Left ventricle myocardium inferior (tissue), 1 donor: ENCODE measurements around the gene CLEC17A. TPM values are rescaled to one million over a fixed set of nuclear protein-coding genes. Genes with fewer than 3 reads are reported as not detected.
"Not testable (repeated sequence)": the region's sequence is repeated elsewhere in the genome, so short reads cannot be mapped to it uniquely, and the experiment has no call there.

Experiments
- DNase-seq: peaks from one replicate; pipeline ENCODE4 v3.0.0-alpha.2; 2020
- H3K27ac ChIP-seq: fragments of 200-600 bp; replicated peaks from 2 replicates; pipeline ENCODE4 v1.8.0; 2021
- H3K27me3 ChIP-seq: fragments of 200-600 bp; 2 replicates; pipeline ENCODE4 v1.8.0; 2021; ENCODE audit warnings: low read depth
- H3K36me3 ChIP-seq: fragments of 200-600 bp; 2 replicates; pipeline ENCODE4 v1.8.0; 2021
- H3K4me1 ChIP-seq: fragments of 200-600 bp; 2 replicates; pipeline ENCODE4 v1.8.0; 2021
- H3K4me3 ChIP-seq: fragments of 200-600 bp; 2 replicates; pipeline ENCODE4 v1.8.0; 2021; ENCODE audit warnings: mild to moderate bottlenecking, moderate library complexity
- H3K9me3 ChIP-seq: fragments of 200-600 bp; replicated peaks from 2 replicates; pipeline ENCODE4 v1.8.0; 2021
- intact Hi-C: fragments of 100-400 bp; cut with micrococcal nuclease; formaldehyde crosslinking; loops from one replicate; pipeline ENCODE4 v1.11.0; 2022
- total RNA-seq: library from RNA; stranded (reverse); fragmentation: NEBNext Ultra II Directional; extraction: Animal tissue kit (Norgen Biotek cat#: 25700); gene quantifications from one replicate; pipeline ENCODE4 v1.2.1, GENCODE V29; 2021
- TF ChIP-seq, protein P1 (sequence below): fragments of 200-600 bp; IDR thresholded peaks from 2 replicates; pipeline ENCODE4 v1.8.0; 2021; ENCODE audit warnings: antibody characterized with exemption, mild to moderate bottlenecking, borderline replicate concordance
- donor health status: DM: no; HTN: yes; CAD: no; lungs with severe emphysema.

CLEC17A gene
- total RNA-seq, 1 donor from 2014 or later = not detected

DNA sequence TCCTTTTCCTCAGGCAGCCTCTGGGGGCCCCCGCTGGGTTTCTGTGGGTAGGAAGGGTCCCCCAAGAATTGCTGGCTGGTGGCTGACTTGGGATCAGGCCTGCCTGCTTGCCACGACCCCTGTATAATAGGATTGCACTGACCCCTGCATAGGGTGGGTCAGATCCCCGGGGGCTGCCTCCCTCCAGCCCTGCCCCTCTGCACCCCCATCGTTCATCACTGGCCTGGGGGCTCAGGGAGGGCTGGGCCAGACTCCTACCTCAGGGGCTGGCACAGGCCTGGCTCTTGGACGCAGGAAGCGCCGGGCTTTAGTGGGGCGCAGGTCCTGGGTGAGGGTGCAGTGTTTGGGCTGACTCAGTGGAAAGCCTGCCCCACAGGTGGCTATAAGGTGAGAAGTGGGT is 21.6 kb upstream of the CLEC17A start:
- peaks cover 71% of the 10 kb centered on the region for H3K4me1 ChIP-seq
- H3K36me3 ChIP-seq = peaks cover 13% of the 10 kb centered on the region
- H3K4me3 ChIP-seq = peak overlapping the region; percentile 50
- no peaks in the 10 kb centered on the region for H3K27me3 ChIP-seq
- TF ChIP-seq, protein P1, sequence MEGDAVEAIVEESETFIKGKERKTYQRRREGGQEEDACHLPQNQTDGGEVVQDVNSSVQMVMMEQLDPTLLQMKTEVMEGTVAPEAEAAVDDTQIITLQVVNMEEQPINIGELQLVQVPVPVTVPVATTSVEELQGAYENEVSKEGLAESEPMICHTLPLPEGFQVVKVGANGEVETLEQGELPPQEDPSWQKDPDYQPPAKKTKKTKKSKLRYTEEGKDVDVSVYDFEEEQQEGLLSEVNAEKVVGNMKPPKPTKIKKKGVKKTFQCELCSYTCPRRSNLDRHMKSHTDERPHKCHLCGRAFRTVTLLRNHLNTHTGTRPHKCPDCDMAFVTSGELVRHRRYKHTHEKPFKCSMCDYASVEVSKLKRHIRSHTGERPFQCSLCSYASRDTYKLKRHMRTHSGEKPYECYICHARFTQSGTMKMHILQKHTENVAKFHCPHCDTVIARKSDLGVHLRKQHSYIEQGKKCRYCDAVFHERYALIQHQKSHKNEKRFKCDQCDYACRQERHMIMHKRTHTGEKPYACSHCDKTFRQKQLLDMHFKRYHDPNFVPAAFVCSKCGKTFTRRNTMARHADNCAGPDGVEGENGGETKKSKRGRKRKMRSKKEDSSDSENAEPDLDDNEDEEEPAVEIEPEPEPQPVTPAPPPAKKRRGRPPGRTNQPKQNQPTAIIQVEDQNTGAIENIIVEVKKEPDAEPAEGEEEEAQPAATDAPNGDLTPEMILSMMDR = no peak
- peak overlapping the region; percentile 92 for H3K27ac ChIP-seq
- intact Hi-C loops = no loop called here
- no peaks in the 10 kb centered on the region for H3K9me3 ChIP-seq
- DNase-seq = no peak

- H3K36me3 ChIP-seq = peaks cover 14% of the 10 kb centered on the region
- DNase-seq = peak; percentile 57
- H3K4me1 ChIP-seq = peaks cover 65% of the 10 kb centered on the region
- H3K27ac ChIP-seq = peak overlapping the region; percentile 92
- peak overlapping the region; percentile 50 for H3K4me3 ChIP-seq
- intact Hi-C loops = no loop called here
- no peaks in the 10 kb centered on the region for H3K27me3 ChIP-seq
- TF ChIP-seq, protein P1 = no peak
- no peaks in the 10 kb centered on the region for H3K9me3 ChIP-seq
Observed at GRCh38 chr19:14561847-14562351, 21.0 kb upstream of the CLEC17A start.

- H3K9me3 ChIP-seq = no peaks in the 10 kb centered on the region
- peak overlapping the region; percentile 92 for H3K27ac ChIP-seq
- H3K4me3 ChIP-seq = peak overlapping the region; percentile 50
- peaks cover 64% of the 10 kb centered on the region for H3K4me1 ChIP-seq
- intact Hi-C loops = no loop called here
- TF ChIP-seq, protein P1 = no peak
- no peaks in the 10 kb centered on the region for H3K27me3 ChIP-seq
- peaks cover 19% of the 10 kb centered on the region for H3K36me3 ChIP-seq
- DNase-seq = no peak
Observed at GRCh38 chr19:14562660-14563589, 20.0 kb upstream of the CLEC17A start.

- intact Hi-C loops = no loop called here
- Histone ChIP-seq H3K36me3 (peaks cover 19% of the 10 kb centered on the region), H3K4me1 (peaks cover 63% of the 10 kb centered on the region), H3K27me3 (no peaks in the 10 kb centered on the region), H3K9me3 (no peaks in the 10 kb centered on the region), H3K27ac (peak overlapping the region; percentile 92), H3K4me3 (peak overlapping the region; percentile 50)
- TF ChIP-seq, protein P1 = no peak
- DNase-seq = no peak
Observed at GRCh38 chr19:14563590-14563926, 19.3 kb upstream of the CLEC17A start.

DNA sequence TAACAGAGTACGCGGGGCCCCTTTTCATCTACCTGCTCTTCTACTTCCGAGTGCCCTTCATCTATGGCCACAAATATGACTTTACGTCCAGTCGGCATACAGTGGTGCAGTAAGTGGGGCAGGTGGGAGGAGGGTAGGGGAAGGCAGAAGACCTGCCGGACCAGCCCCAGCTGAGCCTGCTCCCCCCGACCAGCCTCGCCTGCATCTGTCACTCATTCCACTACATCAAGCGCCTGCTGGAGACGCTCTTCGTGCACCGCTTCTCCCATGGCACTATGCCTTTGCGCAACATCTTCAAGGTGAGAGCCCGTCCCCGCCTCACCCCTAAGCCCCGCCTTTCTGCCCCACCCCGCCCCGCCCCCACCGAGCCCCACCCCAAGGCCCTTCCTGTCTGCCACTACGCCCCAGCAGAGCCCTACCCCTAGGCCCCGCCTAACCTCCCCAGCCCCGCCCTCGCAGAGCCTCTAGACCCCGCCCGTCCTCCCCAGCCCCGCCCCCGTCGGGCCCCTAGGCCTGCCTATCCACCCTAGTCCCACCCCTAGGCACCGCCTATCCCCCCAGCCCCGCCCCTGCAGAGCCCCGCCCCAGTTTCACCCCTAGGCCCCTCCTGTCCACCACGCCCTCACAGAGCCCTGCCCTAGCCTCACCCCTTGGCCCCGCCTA is 18.8 kb upstream of the CLEC17A start:
- DNase-seq = no peak
- TF ChIP-seq, protein P1 = no peak
- Histone ChIP-seq H3K27ac (peak overlapping the region; percentile 92), H3K27me3 (no peaks in the 10 kb centered on the region), H3K36me3 (peaks cover 19% of the 10 kb centered on the region), H3K4me3 (no peak overlapping the region), H3K9me3 (no peaks in the 10 kb centered on the region), H3K4me1 (peaks cover 63% of the 10 kb centered on the region)
- intact Hi-C loops = no loop called here

GRCh38 chr19:14564652-14565297 is 18.1 kb upstream of the CLEC17A start:
- H3K4me3 ChIP-seq, H3K9me3 ChIP-seq, intact Hi-C loops, H3K27me3 ChIP-seq, H3K27ac ChIP-seq, DNase-seq: not testable (repeated sequence)
- H3K4me1 ChIP-seq = peaks cover 63% of the 10 kb centered on the region
- H3K36me3 ChIP-seq = peaks cover 21% of the 10 kb centered on the region
